GM21619 (cell line): Measurements from ENCODE around the gene HBG2.

ENCODE experiments used
- ATAC-seq: cut with Tn5 transposase; IDR thresholded peaks from one replicate; pipeline ENCODE4 v1.9.1; 2021; ENCODE audit not compliant: unreplicated experiment

HBG2 gene

DNA sequence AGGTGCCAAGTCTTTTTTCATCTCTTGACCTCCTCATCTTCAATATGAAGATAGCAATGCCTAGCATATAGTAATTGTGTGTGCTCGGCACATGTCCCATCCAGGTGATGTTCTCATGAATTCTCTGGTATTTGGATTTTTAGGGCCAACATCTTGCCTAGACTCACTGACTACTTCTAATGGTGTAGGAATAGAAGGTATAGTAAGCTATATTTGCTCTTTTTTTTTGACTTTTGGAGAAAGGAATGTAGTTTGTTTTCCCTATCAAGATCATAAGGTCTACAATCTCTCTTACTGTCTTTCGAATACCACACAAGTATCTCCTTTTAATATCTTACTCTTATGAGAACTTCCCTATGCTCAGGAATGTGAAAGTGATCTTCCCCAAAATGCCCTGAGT is 23.5 kb downstream of the HBG2 start:
- ATAC-seq = no peak

GRCh38 chr11:5230266-5230665 is 24.3 kb downstream of the HBG2 start:
- ATAC-seq = no peak

- ATAC-seq = no peak
Measured at GRCh38 chr11:5229796-5230195, 24.8 kb downstream of the HBG2 start.

DNA sequence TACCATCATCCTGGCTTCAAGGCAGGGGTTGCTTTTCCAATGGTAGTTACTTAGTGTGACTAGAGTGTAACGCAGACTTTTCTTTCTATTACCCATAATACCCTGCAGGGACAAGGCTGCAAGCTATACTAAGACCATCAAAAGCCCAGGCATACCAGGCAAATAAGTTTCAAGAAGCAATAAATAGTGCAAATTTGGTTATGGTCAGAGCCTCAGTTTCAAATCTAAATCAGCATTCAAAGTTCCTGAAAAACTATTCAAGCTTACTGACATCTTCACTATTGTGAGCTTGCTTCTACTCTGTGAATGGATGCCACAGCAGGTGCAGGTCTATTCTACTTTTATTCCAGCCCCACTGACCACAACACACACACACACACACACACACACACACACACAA is 25.2 kb downstream of the HBG2 start:
- ATAC-seq = no peak

DNA sequence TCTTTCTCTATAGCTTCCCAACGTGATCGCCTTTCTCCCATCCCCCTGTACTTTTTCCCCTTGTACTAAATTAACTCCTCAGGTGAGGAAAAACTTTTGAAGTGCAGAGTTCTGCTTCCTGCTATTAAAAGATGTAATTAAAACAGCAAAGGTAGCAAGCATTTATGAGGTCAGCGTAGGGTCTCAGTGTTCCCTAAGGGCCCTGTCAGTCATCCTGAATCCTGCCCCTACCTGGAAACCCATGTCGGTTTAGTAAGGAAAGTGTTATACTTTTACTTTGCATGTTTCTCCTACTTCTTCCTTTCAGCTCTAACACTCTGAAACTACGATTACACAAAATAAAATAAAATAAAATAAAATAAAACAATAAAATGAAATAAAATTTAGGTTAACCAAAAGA is 26.5 kb downstream of the HBG2 start:
- ATAC-seq = no peak

DNA sequence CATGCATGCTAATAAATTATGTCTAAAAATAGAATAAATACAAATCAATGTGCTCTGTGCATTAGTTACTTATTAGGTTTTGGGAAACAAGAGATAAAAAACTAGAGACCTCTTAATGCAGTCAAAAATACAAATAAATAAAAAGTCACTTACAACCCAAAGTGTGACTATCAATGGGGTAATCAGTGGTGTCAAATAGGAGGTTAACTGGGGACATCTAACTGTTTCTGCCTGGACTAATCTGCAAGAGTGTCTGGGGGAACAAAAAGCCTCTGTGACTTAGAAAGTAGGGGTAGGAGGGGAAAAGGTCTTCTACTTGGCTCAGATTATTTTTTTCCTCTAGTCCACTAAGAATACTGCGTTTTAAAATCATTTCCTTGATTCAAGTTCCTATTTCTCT is 26.9 kb downstream of the HBG2 start:
- ATAC-seq = no peak

DNA sequence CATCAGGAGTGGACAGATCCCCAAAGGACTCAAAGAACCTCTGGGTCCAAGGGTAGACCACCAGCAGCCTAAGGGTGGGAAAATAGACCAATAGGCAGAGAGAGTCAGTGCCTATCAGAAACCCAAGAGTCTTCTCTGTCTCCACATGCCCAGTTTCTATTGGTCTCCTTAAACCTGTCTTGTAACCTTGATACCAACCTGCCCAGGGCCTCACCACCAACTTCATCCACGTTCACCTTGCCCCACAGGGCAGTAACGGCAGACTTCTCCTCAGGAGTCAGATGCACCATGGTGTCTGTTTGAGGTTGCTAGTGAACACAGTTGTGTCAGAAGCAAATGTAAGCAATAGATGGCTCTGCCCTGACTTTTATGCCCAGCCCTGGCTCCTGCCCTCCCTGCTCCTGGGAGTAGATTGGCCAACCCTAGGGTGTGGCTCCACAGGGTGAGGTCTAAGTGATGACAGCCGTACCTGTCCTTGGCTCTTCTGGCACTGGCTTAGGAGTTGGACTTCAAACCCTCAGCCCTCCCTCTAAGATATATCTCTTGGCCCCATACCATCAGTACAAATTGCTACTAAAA is 27.8 kb downstream of the HBG2 start, which contains the start of gene HBB:
HBB (minus strand) TSS at position 340 of the 579 bp plus-strand sequence; CDS start at position 290, 50 bp downstream.
- no peak for ATAC-seq

GRCh38 chr11:5225480-5225871 is 29.1 kb downstream of the HBG2 start:
- ATAC-seq = no peak

GRCh38 chr11:5224538-5225479 is 29.8 kb downstream of the HBG2 start:
- no peak for ATAC-seq

GRCh38 chr11:5223686-5224085 is 30.9 kb downstream of the HBG2 start:
- no peak for ATAC-seq

GRCh38 chr11:5223146-5223545 is 31.4 kb downstream of the HBG2 start:
- no peak for ATAC-seq

GRCh38 chr11:5210376-5210885 is 44.1 kb downstream of the HBG2 start:
- ATAC-seq = no peak

DNA sequence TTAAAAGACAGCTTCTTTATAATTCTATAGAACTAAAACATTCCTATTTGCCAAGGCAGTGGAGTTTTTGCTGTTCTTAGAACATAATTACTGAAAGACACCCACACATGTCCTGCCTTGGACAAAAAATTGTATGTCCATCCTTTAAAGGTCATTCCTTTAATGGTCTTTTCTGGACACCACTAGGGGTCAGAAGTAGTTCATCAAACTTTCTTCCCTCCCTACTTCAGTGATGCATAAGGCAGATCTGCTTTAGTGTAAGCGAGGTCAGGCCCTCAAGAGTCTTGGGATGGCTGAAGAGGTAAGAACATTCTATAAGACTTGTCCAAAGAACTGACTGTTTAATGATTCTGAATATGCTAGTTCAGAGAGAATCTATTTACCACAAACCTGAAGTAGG is 49.8 kb downstream of the HBG2 start:
- peak; percentile 80 for ATAC-seq

GRCh38 chr11:5203366-5203765 is 51.2 kb downstream of the HBG2 start:
- no peak for ATAC-seq
